AG09319 (cell line): Measurements from ENCODE around the gene TAS1R1.

ENCODE experiments used
- DNase-seq: peaks from one replicate; pipeline ENCODE4 v3.0.0-alpha.2; 2010; ENCODE audit warnings: low read depth; ENCODE audit errors: extremely low read depth
- TF ChIP-seq, protein P1 (sequence below): IDR thresholded peaks from 2 replicates; pipeline ENCODE4 v1.5.1; 2011; ENCODE audit warnings: low read depth, mild to moderate bottlenecking, inconsistent platforms, low read length, moderate library complexity

TAS1R1 gene

DNA sequence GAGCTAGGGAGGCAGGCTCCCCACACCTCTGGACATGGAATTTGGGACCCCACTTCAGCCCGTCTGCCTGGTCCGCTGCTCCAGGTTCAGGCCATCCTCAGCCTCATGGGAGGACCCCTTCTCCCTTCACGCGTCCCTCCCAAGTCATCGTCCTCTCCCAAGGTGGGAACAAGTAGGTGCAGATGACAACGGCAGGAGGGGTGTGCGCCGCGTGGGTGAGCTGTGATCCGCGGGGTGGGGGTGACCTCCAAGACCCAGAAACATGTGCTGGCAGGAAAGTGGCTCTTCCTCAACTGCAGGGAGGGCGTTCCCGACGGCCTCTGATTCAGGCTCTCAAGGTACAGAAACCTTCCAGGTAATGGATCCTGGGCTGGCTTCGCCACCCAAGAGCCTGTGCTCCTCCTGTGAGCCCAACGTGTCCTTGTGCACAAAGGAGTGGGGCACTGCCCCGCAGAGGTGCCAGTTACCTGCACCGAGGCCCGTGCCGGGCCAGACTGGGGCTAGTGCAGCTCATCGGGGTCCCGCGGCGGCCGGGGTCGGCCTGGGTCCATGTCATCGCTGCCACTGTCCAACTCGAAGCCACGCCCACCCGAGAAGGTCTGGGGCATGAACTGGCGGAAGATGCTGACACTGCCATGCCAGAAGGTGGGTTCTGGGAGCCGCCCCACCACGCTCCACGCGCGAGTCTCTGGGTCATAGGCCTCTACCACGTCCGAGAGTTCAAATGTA lies 37.9 kb downstream of the TAS1R1 start:
- no peak for DNase-seq
- TF ChIP-seq, protein P1, sequence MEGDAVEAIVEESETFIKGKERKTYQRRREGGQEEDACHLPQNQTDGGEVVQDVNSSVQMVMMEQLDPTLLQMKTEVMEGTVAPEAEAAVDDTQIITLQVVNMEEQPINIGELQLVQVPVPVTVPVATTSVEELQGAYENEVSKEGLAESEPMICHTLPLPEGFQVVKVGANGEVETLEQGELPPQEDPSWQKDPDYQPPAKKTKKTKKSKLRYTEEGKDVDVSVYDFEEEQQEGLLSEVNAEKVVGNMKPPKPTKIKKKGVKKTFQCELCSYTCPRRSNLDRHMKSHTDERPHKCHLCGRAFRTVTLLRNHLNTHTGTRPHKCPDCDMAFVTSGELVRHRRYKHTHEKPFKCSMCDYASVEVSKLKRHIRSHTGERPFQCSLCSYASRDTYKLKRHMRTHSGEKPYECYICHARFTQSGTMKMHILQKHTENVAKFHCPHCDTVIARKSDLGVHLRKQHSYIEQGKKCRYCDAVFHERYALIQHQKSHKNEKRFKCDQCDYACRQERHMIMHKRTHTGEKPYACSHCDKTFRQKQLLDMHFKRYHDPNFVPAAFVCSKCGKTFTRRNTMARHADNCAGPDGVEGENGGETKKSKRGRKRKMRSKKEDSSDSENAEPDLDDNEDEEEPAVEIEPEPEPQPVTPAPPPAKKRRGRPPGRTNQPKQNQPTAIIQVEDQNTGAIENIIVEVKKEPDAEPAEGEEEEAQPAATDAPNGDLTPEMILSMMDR, result no peak

DNA sequence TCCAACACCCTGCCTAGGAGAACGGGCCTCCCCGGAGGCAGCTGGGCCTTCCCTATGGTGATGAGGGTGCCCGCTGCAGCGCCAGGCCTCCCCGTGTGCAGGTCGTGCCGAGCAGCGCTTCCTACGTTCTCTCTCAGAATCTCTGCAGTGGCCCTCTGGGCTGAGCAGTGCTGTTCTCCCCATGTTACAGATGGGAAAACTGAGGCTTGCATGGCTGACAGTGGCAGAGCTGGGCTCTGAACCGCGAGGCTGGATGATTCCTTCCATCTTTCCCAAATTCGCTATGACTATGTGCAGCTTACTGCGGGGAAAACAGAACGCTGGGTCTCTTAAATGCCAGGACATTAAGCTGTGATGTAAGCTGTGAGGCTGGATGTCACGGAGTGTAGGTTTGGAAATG lies 38.7 kb downstream of the TAS1R1 start:
- DNase-seq, result no peak
- TF ChIP-seq, protein P1, result no peak

DNA sequence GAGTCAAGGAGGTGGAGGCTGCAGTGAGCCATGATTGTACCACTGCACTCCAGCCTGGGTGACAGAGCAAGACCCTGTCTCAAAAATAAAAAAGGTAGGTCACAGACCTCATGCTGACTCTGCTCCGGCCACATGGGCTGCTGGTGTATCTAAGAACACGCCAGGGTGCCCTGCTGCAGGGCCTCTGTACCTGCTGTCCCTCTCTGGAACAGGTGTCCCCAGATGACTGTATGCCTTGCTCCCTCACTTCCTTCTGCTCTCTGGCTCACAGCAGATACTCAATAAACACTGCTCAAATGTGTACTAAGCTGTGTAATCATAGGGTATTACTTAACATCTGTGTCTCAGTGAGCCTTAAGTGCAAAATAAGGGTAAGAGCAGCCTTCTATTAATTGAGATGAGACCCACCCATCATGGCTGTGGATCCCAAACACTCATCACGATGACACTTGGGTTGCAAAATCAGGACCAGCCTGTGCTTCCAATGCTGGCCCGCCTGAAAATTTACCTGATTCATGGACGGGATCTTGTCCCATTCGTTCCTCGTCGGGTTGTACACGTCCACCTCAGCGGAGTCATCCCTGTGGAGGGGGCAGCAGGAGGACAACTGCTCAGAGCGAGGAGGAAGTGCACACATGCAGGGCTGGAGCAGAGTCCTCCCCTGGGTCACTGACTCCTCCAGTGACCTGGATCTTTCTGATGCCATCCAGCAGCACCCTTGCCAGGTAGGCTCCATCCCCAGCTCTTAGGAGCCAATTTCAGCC lies 40.1 kb downstream of the TAS1R1 start:
- DNase-seq, result no peak
- TF ChIP-seq, protein P1, result no peak

DNA sequence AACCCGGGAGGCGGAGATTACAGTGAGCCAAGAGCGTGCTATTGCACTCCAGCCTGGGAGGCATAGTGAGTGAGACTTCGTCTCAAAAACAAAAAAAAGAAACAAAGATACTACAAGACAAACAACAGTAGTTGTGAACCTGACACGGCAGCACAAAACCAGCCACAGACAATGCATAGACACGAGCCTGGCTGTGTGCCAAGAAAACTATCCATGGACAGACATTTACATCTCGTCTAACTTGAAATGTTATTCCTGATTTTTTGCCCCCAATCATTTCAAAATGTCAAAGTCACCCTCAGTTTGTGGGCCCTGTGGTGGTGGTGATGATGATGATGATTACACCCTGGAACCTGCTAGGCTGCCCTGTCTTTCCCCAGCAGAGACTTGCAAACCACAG lies 41.2 kb downstream of the TAS1R1 start:
- TF ChIP-seq, protein P1, result no peak
- DNase-seq, result no peak

DNA sequence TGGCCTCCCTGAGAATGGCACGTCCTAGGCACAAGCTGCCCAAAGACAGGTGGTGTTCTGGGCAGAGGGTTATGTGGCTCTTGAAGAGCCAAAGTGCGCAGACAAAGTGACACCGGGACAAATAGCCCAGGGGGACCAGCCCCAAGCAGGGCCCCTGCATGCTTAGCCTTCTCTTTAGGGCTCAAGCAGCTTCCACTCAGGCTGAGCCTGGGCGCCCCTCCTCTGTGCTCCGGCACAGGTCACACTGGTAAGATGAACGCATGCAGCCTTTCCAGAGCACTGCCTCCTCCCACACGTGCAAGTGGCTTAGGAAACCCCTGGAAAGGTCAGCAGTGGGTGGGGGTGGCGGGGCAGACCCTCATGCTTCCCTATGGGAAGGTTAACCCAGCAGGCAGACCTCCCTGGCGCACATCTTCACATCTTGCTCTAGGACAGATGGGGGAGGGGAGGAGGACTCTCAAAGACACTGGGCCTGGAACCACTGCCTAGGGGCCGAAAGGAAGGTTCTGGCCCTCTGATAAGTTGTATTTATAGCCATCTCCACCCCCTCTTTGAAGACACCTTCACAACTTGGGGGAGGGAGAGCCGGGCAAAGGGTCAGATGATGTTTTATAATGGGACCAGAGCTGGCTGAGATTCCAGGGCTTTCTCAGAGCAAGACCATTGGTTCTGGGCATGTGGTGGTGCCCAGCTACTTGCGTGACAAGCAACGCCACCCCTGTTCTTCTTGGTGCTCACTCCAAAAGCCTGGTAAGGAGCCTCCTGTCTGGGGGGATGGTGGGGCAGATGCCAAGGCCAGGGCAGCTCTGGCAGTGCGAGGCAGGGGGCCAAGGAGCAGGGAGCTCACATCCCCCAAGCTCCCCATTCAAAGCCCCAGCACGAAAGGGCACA lies 42.0 kb downstream of the TAS1R1 start:
- TF ChIP-seq, protein P1, result no peak
- no peak for DNase-seq

DNA sequence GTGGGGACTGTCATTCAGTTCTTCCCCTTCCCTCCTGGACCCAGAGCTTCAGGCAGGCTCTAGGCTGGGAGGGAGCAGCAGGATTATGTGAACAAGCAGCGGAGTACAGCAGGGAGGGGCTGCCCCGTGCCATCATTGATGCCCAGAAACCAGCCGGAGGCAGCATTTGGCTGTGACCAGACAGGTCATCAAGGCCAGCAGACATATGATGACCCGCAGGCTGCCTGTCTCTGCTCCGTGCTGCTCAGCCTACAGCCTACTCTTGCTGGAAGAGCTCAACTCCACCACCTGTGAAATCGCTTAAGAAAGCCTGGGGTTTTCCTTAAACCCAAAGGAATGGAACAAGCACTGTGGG lies 42.6 kb downstream of the TAS1R1 start:
- no peak for DNase-seq
- TF ChIP-seq, protein P1, result no peak
